K562 (cell line): ENCODE data around the gene COQ10B.

Source experiments
- ATF2 ChIP-seq: sonication (generic); formaldehyde crosslinking; IDR thresholded peaks from 2 replicates; pipeline ENCODE4 v1.8.1; 2022; ENCODE audit warnings: missing genetic modification reagents
- CTCF ChIP-seq, 3 experiments: IDR thresholded peaks in 2 of 3; conservative IDR thresholded peaks in 1 of 3; 2 replicates each; pipeline ENCODE4 v1.5.1; 2011 to 2012; ENCODE audit warnings: low read length in 3 of 3, mild to moderate bottlenecking in 3 of 3, control low read depth in 2 of 3, improper control_type of control experiment in 1 of 3, inconsistent platforms in 1 of 3, low read depth in 1 of 3, mixed read lengths in 1 of 3, moderate library complexity in 1 of 3; ENCODE audit not compliant: insufficient read depth in 2 of 3
- HCFC1 ChIP-seq: IDR thresholded peaks from 2 replicates; pipeline ENCODE4 v1.6.1; 2012; ENCODE audit warnings: low read depth, low read length, improper control_type of control experiment
- HNRNPUL1 ChIP-seq: fragments of 200-400 bp; formaldehyde crosslinking; IDR thresholded peaks from 2 replicates; pipeline ENCODE4 v1.6.1; 2017; ENCODE audit warnings: low read length
- POLR2A ChIP-seq: fragments of 450-650 bp; conservative IDR thresholded peaks from 2 replicates; pipeline ENCODE4 v1.6.1; 2016
- POU5F1 ChIP-seq: fragments of 150-350 bp; IDR thresholded peaks from 2 replicates; pipeline ENCODE4 v1.6.1; 2014; ENCODE audit warnings: borderline replicate concordance, low read length, low read depth, mild to moderate bottlenecking; ENCODE audit not compliant: partially characterized antibody
- PRDM10 ChIP-seq: fragments of 450-650 bp; IDR thresholded peaks from 2 replicates; pipeline ENCODE4 v1.6.1; 2018; ENCODE audit not compliant: partially characterized antibody
- TSHZ1 ChIP-seq: fragments of 250-450 bp; sonication (Bioruptor Pico); IDR thresholded peaks from 2 replicates; pipeline ENCODE4 v1.4.0; 2020; ENCODE audit warnings: mild to moderate bottlenecking, moderate library complexity
- ZBTB33 ChIP-seq: sonication (generic); formaldehyde crosslinking; IDR thresholded peaks from 2 replicates; pipeline ENCODE4 v1.8.1; 2023; ENCODE audit warnings: mild to moderate bottlenecking, missing genetic modification reagents
- ZNF3 ChIP-seq: fragments of 250-450 bp; sonication (Bioruptor Pico); IDR thresholded peaks from 2 replicates; pipeline ENCODE4 v1.5.0; 2021; ENCODE audit warnings: mild to moderate bottlenecking, moderate library complexity
- ZNF512 ChIP-seq: IDR thresholded peaks from 2 replicates; pipeline ENCODE4 v1.6.1; 2016; ENCODE audit warnings: missing genetic modification characterization, missing compliant biosample characterization

- TF ChIP-seq HCFC1 (no peak), ZNF512 (tag) (no peak), CTCF (IDR thresholded peaks at IDR 0.05 in 2 of 3, conservative IDR thresholded peaks at IDR 0.05 in 1 of 3; ENCODE audit: insufficient read depth in 2 of 3, low read depth in 1 of 3, low read length in 3 of 3) (no peak), TSHZ1 (CRISPR knock-in tag) (no peak), HNRNPUL1 (no peak), ZBTB33 (no peak), POLR2A (no peak), PRDM10 (no peak), ATF2 (no peak), POU5F1 (no peak), ZNF3 (CRISPR knock-in tag) (no peak)
Measured at GRCh38 chr2:197502201-197502600, 48.8 kb downstream of the COQ10B start.
